Stimulated activated CD8-positive, alpha-beta memory T cell treated with anti-CD3 and anti-CD28 coated beads, Interleukin-7, amount 100 ng/mL, for 4 hours (primary cell): ENCODE measurements around the gene SH3PXD2A.

ENCODE experiments used
- DNase-seq, 2 donors: peaks; one replicate each; pipeline ENCODE4 v3.0.0-alpha.2; 2020; ENCODE audit warnings: low read depth in 2 of 2

Gene SH3PXD2A, protein sequence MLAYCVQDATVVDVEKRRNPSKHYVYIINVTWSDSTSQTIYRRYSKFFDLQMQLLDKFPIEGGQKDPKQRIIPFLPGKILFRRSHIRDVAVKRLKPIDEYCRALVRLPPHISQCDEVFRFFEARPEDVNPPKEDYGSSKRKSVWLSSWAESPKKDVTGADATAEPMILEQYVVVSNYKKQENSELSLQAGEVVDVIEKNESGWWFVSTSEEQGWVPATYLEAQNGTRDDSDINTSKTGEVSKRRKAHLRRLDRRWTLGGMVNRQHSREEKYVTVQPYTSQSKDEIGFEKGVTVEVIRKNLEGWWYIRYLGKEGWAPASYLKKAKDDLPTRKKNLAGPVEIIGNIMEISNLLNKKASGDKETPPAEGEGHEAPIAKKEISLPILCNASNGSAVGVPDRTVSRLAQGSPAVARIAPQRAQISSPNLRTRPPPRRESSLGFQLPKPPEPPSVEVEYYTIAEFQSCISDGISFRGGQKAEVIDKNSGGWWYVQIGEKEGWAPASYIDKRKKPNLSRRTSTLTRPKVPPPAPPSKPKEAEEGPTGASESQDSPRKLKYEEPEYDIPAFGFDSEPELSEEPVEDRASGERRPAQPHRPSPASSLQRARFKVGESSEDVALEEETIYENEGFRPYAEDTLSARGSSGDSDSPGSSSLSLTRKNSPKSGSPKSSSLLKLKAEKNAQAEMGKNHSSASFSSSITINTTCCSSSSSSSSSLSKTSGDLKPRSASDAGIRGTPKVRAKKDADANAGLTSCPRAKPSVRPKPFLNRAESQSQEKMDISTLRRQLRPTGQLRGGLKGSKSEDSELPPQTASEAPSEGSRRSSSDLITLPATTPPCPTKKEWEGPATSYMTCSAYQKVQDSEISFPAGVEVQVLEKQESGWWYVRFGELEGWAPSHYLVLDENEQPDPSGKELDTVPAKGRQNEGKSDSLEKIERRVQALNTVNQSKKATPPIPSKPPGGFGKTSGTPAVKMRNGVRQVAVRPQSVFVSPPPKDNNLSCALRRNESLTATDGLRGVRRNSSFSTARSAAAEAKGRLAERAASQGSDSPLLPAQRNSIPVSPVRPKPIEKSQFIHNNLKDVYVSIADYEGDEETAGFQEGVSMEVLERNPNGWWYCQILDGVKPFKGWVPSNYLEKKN

DNA sequence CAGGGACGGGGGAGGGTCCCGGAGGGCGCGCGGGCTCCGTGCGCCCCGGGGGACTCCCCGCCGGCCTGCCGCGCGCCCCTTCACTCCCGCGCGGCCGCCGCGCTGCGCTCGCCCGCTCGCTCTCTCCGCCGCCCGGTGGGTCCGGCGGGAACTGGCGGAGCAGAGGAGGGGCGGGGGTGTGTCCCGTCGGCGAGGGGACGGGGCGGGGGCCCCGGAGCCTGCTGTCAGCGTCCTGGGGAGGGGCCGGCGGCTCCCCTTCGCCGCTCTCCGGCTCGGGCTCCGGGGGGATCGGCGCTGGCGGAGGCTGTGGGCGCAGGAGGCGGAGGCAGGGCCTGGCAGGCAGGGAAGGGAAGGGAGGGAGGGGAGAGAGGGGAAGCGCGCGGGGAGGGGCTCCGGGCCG lies at the start of gene SH3PXD2A:
Gene SH3PXD2A (minus strand): TSS at position 153 of the 400 bp plus-strand sequence. CDS start 310 bp downstream, outside the sequence.
- no peak for DNase-seq

DNA sequence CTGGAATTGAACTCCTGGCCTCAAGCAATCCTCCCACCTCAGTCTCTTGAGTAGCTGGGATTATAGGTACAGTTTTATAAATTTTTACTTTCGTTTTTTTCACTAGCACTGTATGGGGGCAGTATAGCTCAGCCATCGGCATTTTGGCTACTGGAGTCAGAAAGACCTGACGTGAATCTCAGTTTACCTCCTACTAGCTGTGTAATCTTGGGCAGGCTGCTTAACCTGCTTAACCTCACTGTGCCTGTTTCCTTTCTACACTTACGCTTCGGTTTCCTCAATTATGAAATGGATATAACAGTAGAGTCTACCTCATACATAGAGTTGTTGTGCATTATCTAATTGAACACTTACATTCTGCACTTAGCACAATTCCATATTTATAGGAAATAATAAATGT lies 45.9 kb upstream of the SH3PXD2A start:
- no peak for DNase-seq

DNA sequence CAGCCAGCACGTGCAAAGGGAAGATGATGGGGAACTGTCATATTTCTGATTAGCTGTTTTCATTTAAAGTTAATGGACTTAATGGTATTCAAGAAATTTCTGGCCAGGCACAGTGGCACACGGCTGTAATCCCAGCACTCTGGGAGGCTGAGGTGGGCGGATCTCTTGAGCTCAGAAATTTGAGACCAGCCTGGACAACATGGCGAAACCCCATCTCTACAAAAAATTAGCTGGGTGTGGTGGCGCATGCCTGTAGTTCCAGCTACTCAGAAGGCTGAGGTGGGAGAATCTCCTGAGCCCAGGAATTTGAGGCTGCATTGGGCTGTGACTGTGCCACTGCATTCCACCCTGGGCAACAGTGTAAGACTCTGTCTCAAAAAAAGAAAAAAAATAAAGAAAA lies 43.9 kb upstream of the SH3PXD2A start:
- no peak for DNase-seq

DNA sequence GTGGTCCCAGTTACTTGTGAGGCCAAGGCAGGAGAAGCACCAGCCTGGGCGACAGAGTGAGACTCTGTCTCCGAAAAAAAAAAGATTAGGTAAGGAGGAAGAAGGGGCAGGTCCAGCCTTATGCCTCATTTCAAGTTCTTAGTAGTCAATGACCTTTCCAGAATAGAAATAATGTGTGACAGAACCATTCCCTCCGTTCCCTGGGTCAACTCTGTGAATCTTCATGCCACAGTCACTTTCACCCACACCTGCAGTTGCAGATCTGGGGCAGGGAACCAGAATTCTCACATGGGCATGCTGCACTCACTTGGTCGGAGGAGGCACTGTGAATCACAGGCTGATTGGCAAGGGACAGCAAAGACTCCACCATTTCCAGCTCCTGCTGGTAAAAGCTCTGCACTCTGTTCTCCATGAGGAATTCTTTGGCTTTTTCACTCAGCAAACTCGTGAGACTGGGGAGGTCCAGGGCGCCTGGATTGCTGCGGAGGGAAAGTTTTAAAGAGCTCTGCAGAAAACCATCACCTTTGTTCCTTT lies 41.9 kb upstream of the SH3PXD2A start:
- DNase-seq, result no peak

DNA sequence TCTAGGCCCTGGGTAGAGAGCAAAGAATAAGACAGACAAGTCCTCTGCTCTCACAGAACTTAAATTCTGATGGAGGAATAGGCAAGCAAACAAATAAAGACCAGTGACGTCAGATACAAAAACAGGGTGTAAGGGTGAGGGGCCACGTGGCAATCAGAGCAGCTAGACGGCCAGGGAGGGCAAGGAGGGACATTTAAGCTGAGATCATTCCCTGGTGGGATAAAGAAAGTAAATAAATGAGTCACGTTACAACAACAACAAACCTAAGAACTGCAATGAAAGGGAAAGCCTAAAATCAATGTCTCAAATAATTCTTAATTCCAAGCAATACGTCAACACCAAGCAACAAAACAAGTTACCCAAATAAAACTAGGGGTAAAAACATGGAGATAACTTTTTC lies 40.8 kb upstream of the SH3PXD2A start:
- no peak for DNase-seq

DNA sequence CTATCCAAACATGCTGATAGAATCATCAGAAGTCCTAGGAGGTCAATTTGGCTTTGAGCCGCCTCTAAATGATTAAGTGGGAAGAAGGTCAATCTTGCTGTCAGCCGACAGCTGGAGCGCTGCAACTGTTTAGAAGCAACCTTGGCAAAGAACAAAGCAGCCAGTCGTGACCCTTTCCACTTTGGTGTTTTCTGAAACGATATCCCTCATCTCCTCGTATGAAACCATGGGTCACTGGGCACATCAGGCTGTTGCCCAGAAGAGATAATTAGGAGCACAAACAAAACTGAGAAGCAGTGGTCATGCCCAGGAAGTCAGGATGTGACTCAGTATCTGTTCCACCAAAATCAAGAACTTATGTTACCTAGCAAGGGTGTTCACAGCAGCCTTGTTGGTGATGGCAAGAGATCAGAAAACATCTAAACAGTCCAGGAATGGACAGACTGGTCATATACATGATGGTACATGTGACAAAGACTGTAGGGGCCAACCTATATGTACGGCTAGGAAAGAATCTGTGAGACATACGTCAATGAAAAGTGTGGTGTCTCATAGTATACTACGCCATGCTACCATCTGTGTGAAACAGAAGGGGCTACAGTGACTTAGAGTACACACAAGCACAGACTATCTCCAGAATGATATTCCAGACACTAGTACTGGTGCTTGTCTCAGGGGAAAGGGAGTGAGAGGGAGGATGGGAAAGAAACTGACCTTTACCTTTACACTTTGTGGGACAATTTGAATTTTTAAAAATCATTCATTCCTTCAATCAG lies 40.2 kb upstream of the SH3PXD2A start:
- no peak for DNase-seq

DNA sequence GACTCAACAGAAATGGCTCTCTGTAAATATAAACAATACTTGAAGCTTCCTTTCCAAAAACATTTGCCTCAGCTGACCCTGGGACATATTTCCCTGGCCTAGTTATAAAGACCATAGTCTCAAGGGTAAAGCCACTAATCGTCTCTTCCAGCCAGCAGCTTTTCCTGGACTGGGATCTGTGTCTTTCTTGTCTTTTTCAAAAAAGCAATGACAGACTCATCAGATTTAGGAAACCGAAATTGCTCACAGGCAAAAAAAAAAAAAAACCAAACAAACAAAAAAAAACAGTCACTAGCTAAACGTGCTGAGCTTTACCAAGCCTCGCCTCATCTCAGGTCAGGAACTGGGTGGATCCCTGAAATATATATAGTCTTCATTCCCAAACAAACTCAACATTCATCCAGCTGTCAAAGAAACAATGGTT lies 39.1 kb upstream of the SH3PXD2A start:
- no peak for DNase-seq

DNA sequence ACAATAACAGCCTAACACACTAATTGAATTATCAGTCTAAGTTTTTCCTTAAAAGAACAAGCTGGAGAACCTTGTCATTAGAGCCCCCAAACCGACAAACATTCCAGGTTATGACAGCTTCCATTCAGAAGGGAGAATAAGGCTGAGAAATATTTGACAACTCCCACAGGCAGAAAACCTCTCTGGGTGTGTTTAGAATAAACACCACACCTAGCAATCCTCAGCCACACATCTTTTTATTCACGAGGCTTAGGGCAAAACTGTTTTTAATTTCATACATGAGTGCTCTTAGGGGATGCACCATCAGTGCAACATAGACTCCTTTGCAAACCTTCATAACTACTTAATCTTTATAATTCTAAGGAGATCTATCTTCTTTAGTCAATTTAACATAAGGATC lies 38.4 kb upstream of the SH3PXD2A start:
- no peak for DNase-seq

DNA sequence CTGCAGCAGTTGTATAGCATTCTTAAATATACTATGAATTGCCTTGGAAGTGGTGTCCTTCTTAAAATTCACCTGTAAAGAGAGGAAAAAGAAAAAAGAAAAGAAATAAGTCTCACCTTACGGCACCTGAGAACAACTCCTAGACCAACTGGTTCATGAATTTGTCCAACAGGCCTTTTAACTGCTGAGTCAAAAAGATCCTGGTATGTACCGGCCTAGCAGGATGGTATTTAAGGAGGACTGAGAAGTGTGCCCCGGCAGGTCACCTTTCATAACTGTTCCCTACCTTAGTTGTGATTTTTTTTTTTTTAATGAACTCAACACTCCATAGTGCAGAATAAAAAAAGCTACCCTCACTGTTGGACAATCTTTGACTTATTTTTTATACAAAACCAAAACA lies 36.8 kb upstream of the SH3PXD2A start:
- no peak for DNase-seq

DNA sequence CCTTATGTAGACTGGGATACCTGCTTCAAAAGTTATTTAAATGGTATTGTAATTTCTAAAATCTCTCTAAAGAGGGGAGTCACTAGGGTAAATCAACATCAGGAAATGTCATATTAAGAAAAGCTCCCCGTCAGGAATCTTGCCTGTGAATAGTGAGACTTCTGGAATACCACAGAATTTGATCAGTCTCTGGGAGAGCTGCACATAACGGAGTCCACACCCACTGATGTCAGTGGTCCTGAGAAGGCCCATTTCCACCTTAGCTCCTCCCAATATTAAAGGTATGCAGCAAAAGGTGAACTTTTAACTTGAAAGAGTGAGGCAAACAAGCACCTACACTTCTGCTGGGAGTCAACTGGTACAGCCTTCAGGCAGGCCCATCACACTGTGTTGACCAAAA lies 35.3 kb upstream of the SH3PXD2A start:
- no peak for DNase-seq

DNA sequence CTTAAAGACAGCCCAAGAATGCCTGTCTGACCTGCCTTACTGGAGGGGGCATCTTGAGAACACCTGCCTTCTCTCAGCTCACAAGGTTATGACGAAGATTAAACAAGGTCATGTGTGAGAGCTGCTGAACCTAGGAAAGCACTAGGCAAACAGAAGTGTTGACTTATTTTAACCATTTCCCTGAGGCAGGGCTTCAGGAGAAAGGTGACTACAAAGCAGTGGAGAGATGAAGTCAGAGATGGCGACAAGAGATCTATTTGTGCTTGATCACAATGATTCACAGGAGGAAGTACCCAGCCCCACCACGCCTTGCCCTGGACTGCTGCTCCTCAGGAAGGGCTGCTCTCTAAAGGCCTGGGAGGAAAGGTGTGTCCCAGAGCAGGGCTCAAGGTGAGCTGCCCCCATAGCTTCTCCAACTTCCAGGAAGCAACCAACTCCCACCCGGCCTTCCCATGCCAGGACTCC lies 34.9 kb upstream of the SH3PXD2A start:
- no peak for DNase-seq

DNA sequence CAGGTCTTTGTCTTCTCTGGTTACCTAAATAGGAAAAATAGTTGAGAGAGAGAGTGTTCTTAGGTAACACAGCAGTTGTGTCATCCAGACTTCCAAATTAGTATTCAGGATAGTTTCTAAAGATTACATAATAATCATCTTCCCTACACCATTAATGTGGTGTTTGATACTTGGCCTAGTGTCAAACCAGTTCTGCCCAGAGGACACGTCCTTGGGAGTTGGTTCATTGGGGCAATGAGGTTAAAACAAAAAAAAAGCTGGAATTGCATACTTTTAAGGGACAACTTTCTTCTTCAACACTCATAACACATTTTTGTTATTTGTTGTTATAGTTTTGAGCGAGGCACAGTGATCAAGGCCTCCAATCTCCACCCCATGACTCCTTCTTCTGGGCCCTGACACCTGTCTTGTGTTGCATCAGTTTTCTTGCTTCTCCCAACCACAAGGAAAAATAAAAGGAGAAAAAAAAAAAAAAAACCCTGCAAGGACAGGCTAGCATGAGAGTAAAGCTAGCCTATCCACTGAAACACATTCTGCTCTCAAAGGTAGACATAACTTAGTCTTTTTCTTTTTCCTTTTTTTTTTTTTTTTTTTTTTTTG lies 33.8 kb upstream of the SH3PXD2A start:
- no peak for DNase-seq

DNA sequence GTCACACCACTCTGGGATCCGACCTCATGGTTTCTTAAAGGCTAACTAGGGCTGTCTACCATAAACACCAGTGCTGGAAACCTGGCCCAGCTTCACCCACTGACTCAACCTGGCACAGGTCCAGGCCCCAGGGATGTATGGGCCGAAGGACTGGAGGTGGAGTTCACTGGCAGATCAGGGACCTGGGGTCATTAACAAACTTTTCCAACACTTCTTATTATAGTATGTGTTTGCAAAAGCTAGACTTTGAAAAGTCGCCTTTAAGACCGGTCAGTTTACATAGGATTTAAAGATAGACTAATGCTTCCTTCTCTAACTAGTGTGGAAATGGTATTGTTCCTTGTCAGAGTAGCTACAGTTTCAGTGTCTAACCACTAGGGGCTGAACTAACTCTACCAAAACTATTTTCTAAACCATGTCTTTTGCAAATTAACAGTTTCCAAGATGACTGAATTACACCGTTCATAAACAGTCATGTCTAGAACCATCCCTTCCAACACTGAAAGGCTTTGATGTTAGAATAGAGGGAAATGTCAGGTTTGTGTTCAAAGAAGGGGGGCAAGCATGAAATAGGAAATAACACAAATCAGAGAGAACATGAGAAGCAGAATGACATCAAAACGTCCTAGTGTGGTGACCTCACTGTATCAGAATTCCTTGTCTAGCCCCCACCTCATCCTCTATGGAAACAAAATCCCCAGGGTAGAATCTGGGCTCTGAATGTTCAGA lies 32.9 kb upstream of the SH3PXD2A start:
- no peak for DNase-seq

DNA sequence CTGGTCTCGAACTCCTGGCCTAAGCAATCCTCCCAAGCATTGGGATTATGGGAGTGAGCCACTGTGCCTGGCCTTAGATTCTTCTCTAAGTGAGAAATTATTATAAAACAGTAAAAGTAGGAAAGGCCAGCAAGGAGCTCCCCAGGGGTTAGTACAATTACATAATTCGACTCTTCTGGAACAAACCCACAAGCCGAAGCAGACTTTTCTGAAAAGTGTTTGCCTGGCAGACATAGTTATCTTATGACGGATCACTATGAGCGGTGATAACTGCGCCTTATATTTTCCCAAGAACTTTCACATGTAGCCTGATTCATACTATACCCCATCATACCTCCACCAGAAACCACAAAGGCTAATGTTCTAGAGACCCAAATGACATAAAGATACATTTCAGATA lies 30.2 kb upstream of the SH3PXD2A start:
- DNase-seq, result no peak

DNA sequence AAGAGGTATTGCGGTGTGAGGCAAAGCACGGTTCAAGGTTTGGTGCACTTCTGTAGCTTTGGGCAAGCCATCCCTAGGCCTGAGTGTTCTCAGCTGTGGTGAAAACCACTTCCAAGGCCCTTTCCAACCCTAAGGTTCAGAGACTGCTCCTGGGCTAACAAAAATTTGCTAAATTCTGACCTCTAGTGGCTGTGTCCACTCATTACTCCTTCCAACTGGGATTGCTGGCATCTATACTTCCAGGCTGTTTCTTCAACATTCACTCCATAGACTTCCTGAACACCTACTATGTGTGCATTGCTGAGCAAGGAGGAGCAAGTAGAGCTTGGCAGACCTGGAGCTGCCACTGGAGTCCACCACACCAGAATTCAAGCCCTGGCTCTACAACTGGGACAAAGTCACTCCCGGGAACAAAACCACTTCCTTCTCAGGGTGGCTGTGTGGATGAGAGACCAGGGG lies 29.3 kb upstream of the SH3PXD2A start:
- DNase-seq, result no peak

DNA sequence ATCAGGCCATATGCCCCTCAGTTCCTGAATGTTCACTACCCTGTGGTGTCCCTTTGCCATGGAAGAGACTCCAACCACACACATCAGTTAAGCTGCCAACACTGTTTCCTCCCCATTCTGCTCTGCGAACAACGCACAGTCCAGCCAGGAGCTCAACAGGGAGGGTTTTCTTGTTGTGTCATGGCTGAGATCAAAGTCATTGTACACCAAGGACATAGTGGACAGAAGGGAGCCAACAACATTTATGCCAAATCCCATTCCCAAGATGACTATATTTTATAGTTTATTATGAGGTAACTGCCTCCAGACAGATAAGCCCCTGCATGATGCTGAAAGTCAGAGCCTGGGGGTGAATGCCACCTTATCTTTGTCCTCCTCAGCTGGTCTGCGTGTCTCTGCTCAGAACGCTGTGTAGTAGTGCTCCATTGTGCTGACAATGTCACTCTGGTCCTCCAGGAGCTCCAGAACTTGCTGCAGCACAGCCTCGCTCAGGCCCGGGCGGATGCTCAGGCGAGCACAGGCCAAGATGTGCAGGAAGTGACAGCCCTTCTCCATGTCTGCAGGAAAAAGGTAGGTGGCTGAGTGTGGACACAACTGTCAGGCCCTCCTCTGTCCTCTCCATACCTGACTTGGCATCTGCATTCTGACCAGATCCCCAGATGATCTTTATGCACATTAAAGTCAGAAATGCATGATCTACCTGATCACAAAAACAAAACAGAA lies 27.1 kb upstream of the SH3PXD2A start:
- no peak for DNase-seq

DNA sequence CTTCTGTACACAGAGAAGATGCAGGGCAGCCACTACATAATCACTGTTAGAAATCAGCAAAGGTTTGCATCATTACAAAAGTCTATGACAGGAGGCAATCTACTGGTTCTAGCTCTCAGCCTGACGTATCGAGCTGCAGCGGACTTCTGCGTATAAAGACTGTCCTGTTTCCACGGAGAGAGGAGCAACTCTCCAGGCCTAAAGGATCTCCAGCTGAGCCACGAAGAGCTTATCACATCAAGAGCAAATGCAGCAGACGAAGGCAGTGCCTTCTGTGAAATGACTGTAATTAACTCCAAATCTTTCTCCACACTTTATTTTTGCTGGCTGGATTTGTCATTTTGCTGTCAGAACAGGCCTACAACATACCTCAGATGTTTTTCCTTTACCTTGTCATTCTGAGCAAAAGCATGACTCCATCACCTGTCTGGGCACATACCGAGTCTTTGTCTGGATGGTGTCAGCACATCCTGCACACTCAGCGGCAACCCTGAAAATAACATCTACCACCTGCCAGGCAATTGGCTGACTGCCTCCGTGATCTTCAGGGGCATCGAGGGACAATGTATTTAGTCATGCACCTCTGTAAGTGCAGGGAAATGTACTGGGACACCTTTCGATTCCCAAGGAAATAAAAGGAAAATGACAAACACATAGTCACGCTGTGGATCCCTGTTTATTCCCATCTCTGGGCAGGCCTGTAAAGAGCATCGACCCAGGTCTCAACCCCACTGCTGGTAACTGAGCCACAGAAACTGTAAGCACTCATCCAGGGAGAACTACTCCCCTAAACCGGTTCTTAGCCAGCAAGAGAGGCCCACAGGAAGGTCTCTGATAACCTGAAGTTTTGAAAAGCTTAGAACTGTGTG lies 26.3 kb upstream of the SH3PXD2A start:
- no peak for DNase-seq

DNA sequence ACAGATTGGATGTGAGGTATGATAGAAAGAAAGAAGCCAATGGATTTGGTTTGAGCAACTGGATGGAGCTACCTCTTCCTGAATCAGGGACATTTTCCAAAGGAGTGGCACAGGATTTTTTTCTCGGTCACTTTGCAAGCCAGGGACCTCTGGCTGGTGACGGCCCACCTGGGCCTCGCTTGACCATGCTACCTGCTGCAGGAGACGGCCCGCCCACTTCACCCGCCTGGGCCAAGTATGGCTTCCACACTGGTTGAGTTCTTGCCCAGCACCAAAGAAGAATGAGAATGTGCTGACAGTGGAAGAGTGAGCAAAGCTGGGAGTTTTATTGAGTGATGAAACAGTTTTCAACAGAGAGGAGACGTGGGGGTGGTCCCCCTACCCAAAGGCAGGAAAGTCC lies 24.5 kb upstream of the SH3PXD2A start:
- no peak for DNase-seq
